Measurements from ENCODE around the gene JPH2. TPM values are rescaled to one million over a fixed set of nuclear protein-coding genes. Genes with fewer than 3 reads are reported as not detected.

The JPH2 gene
- total RNA-seq, 1 experiment from 2014 or later = 15.8 TPM

- Histone ChIP-seq H3K27ac (ENCODE audit: low read length) (peak overlapping the region; percentile 77), H3F3A (ENCODE audit: low read length, unreplicated experiment) (no peaks in the 10 kb centered on the region), H3K9me2 (replicated peaks; ENCODE audit: low read length) (no peaks in the 10 kb centered on the region), H3K27me3 (ENCODE audit: low read length) (no peaks in the 10 kb centered on the region), H3K36me3 (ENCODE audit: low read depth, low read length) (peaks cover 10% of the 10 kb centered on the region), H3K9ac (ENCODE audit: low read length) (peak overlapping the region; percentile 87), H4K20me1 (ENCODE audit: low read length) (peaks cover 21% of the 10 kb centered on the region), H3K9me3 (ENCODE audit: low read length) (no peaks in the 10 kb centered on the region), H3K4me2 (ENCODE audit: low read length) (peak overlapping the region; percentile 79), H3K4me1 (ENCODE audit: insufficient read depth, low read length) (peaks cover 55% of the 10 kb centered on the region), H3K79me2 (ENCODE audit: low read length) (peaks cover 68% of the 10 kb centered on the region), H3K4me3 (ENCODE audit: low read length) (peak overlapping the region; percentile 87), H2AFZ (ENCODE audit: low read length) (peak overlapping the region; percentile 35)
- DNase-seq = no peak
- intact Hi-C loops (cut with micrococcal nuclease) = loop anchor here (5.0 to 10.0 kb wide), 3 partner anchors 312 to 522 kb away; partner anchors contain the start of gene SERINC3
- TF ChIP-seq EZH2phosphoT487 (IDR thresholded peaks at IDR 0.05; ENCODE audit: borderline replicate concordance, low read length) (no peak), CTCF (conservative IDR thresholded peaks at IDR 0.05; ENCODE audit: low read depth, low read length) (no peak), EZH2 (IDR thresholded peaks at IDR 0.05; ENCODE audit: low read length, unreplicated experiment) (no peak)
- ChIA-PET CTCF (no interaction called here), POLR2A (ENCODE audit: unreplicated experiment) (interaction anchor here (0.6 kb wide), 1 partner anchor 60 kb away, joined by 3 read pairs; no protein-coding TSS in a partner anchor)
- TSS peak; percentile 43 for BruUV-seq (replicated peaks)
- no peak for ATAC-seq
Measured at GRCh38 chr20:44209686-44210405, 22.9 kb upstream of the JPH2 start.

- H3K9me3 ChIP-seq (ENCODE audit: low read length) = no peaks in the 10 kb centered on the region
- H3K4me2 ChIP-seq (ENCODE audit: low read length) = peak overlapping the region; percentile 79
- peaks cover 10% of the 10 kb centered on the region for H3K36me3 ChIP-seq (ENCODE audit: low read depth, low read length)
- no peak overlapping the region for H2AFZ ChIP-seq (ENCODE audit: low read length)
- H3K4me1 ChIP-seq (ENCODE audit: insufficient read depth, low read length) = peaks cover 63% of the 10 kb centered on the region
- no peak for TF ChIP-seq CTCF (conservative IDR thresholded peaks at IDR 0.05; ENCODE audit: low read depth, low read length)
- no peak for TF ChIP-seq EZH2 (IDR thresholded peaks at IDR 0.05; ENCODE audit: low read length, unreplicated experiment)
- no peak for TF ChIP-seq EZH2phosphoT487 (IDR thresholded peaks at IDR 0.05; ENCODE audit: borderline replicate concordance, low read length)
- H3K27ac ChIP-seq (ENCODE audit: low read length) = no peak overlapping the region
- peak; percentile 59 for DNase-seq
- no peaks in the 10 kb centered on the region for H3K9me2 ChIP-seq (replicated peaks; ENCODE audit: low read length)
- H3K27me3 ChIP-seq (ENCODE audit: low read length) = no peaks in the 10 kb centered on the region
- ATAC-seq = no peak
- peaks cover 21% of the 10 kb centered on the region for H4K20me1 ChIP-seq (ENCODE audit: low read length)
- ChIA-PET POLR2A (ENCODE audit: unreplicated experiment) (interaction anchor here (0.7 kb wide), 1 partner anchor 339 kb away, joined by 3 read pairs; no protein-coding TSS in a partner anchor), CTCF (no interaction called here)
- BruUV-seq (replicated peaks) = no TSS peak
- H3K4me3 ChIP-seq (ENCODE audit: low read length) = peak overlapping the region; percentile 87
- intact Hi-C loops (cut with micrococcal nuclease) = loop anchor here (5.0 kb wide), 1 partner anchor 314 kb away; the partner anchor contains the start of gene SERINC3
- H3F3A ChIP-seq (ENCODE audit: low read length, unreplicated experiment) = peaks cover 3% of the 10 kb centered on the region
- peaks cover 74% of the 10 kb centered on the region for H3K79me2 ChIP-seq (ENCODE audit: low read length)
- peak overlapping the region; percentile 87 for H3K9ac ChIP-seq (ENCODE audit: low read length)
Measured at GRCh38 chr20:44208770-44209169, 21.8 kb upstream of the JPH2 start.

GRCh38 chr20:44208165-44208564 is 21.2 kb upstream of the JPH2 start:
- Histone ChIP-seq H3K9me3 (ENCODE audit: low read length) (no peaks in the 10 kb centered on the region), H3K9me2 (replicated peaks; ENCODE audit: low read length) (no peaks in the 10 kb centered on the region), H3F3A (ENCODE audit: low read length, unreplicated experiment) (peaks cover 3% of the 10 kb centered on the region), H3K36me3 (ENCODE audit: low read depth, low read length) (peaks cover 10% of the 10 kb centered on the region), H3K4me1 (ENCODE audit: insufficient read depth, low read length) (peaks cover 69% of the 10 kb centered on the region), H3K4me2 (ENCODE audit: low read length) (peak overlapping the region; percentile 79), H4K20me1 (ENCODE audit: low read length) (peaks cover 21% of the 10 kb centered on the region), H3K4me3 (ENCODE audit: low read length) (peak overlapping the region; percentile 87), H2AFZ (ENCODE audit: low read length) (no peak overlapping the region), H3K79me2 (ENCODE audit: low read length) (peaks cover 80% of the 10 kb centered on the region), H3K9ac (ENCODE audit: low read length) (peak overlapping the region; percentile 87), H3K27ac (ENCODE audit: low read length) (no peak overlapping the region), H3K27me3 (ENCODE audit: low read length) (no peaks in the 10 kb centered on the region)
- TF ChIP-seq EZH2phosphoT487 (IDR thresholded peaks at IDR 0.05; ENCODE audit: borderline replicate concordance, low read length) = no peak
- no peak for TF ChIP-seq EZH2 (IDR thresholded peaks at IDR 0.05; ENCODE audit: low read length, unreplicated experiment)
- TF ChIP-seq CTCF (conservative IDR thresholded peaks at IDR 0.05; ENCODE audit: low read depth, low read length) = no peak
- BruUV-seq (replicated peaks) = no TSS peak
- no peak for ATAC-seq
- DNase-seq = no peak
- ChIA-PET CTCF (interaction anchor here (0.6 kb wide), 2 partner anchors 358 to 576 kb away, joined by 3 read pairs; no protein-coding TSS in a partner anchor), POLR2A (ENCODE audit: unreplicated experiment) (interaction anchor here (0.6 kb wide), 1 partner anchor 9 kb away, joined by 9 read pairs; no protein-coding TSS in a partner anchor)
- intact Hi-C loops (cut with micrococcal nuclease) = loop anchor here (5.0 kb wide), 1 partner anchor 314 kb away; the partner anchor contains the start of gene SERINC3

Data from PC-3 (cell line).